Measurements from ENCODE around the gene HDAC9.

HDAC9 gene

GRCh38 chr7:18495412-18496340, at the start of gene HDAC9:
HDAC9 (plus strand) TSS chr7:18495749; CDS start chr7:18496303, 554 bp downstream.
- peak; percentile 86 to 98 for DNase-seq

- DNase-seq, result no peak
These were observed 49.5 kb upstream of the HDAC9 start for GRCh38 chr7:18445916-18446520.

DNA sequence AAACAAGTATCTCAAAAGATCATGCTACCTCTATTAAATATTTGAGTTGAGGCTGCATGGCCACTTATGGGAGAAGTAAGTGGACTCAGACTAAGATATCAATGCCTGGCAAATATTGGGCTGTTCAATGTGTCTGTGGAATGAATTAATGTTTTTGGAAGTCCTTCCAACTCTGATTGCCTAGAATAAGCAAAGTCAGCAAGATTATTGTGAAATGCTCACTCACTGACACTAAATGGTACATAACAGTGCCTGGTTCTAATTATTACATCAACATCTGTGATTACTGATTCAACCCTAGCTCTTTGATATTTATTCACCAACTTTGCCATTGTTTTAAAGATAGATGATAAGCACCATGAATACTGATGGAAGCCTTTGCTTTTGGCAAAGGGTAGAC, 45.5 kb upstream of the HDAC9 start:
- no peak for DNase-seq

GRCh38 chr7:18455606-18456005, 39.9 kb upstream of the HDAC9 start:
- DNase-seq, result no peak

DNA sequence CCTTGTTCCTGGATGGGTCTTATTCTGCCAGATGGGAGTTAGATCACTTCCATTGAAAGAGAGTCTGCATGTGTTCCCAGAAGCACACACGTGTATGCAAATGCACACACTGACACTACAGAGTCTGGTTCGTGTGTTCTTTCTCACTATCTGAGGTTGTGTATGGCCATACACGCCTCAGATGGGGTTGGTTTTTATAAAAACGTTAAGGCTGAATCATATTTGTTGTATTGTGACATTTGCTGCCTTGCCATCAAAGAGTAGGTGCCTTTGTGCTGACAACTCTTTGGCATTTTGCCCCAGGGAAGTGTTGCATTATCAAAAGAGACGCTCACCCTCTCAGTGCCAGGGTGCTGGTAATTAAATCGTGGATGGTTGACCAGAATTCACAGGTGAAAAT, 37.7 kb upstream of the HDAC9 start:
- DNase-seq, result no peak

- peak; percentile 5 to 18 for DNase-seq
These were observed 36.7 kb upstream of the HDAC9 start for GRCh38 chr7:18458830-18459229.

GRCh38 chr7:18459484-18460245, 35.9 kb upstream of the HDAC9 start:
- no peak for DNase-seq

- DNase-seq, result no peak
These were observed 33.6 kb upstream of the HDAC9 start for GRCh38 chr7:18461785-18462467.

DNA sequence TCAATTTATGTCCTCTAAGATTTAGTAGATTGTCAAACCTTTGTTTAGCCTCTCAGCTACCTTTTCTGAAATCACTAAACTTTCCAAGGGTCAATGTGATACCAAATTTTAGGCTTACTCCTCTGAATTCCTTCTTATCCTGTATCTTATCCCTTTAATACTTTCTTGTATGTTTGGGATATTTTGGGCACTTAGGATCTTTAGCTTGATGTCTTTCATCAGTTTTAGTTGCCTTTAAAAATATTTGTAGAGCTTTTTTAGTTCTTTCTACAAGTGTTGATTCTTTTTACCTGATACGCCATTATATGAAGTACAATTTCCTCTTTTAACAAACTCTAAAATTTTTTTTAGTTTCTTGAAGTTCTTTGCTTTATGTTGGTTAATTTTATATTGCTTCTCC, 30.7 kb upstream of the HDAC9 start:
- no peak for DNase-seq

GRCh38 chr7:18467011-18467410, 28.5 kb upstream of the HDAC9 start:
- no peak for DNase-seq

GRCh38 chr7:18468795-18469194, 26.8 kb upstream of the HDAC9 start:
- no peak for DNase-seq

DNA sequence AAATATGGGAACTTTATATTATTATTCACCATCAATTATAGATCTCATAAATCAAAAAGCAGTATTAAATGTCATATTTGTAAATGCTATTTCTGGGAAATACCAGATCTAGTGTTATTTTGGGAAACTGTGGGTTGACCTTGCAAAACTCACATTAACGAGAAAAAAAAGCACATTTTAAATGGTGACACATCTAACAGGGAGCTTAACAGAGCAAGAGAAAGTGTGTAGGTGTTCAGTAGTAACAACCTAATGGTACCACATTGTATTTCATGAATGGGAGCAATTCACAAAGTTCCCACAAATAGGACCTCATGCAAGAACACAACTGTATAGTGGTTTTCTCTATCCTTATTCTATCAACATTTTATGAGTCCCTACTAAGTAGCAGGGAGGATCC, 26.2 kb upstream of the HDAC9 start:
- DNase-seq, result no peak

- no peak for DNase-seq
These were observed 23.9 kb upstream of the HDAC9 start for GRCh38 chr7:18471476-18472160.

DNA sequence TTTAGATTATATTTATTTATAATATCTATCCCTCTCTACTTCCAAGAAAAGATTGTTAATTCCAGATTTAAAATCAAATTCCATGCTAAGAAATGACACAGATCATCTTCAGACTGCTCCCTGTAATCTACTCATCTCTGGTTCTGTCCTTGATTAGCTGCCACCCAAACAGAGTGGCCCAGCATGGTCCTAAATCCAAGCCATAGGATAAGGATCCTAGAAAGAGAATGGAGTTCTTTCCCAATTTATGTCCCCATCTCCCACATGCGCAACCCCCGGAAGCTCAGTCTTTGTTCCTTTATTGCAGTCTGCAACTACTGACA, 23.4 kb upstream of the HDAC9 start:
- no peak for DNase-seq

DNA sequence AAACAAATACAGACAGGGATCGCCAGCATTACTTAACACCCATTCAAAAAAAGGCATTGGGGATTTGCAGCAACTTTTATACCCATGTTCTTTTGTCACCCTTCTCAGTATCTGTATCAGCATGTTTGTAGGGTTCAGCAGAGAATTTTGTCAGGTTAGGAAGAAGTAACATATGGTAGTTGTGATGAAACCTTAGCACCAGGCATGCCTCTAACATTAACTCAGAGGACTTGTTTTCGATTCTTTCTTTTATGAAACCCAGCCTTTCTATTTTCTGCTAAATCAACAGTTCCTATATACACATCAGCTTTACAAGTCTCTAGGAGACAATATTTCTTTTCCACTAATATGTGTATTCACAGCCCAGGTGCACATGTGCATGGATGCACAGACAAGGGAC, 22.4 kb upstream of the HDAC9 start:
- DNase-seq, result no peak

DNA sequence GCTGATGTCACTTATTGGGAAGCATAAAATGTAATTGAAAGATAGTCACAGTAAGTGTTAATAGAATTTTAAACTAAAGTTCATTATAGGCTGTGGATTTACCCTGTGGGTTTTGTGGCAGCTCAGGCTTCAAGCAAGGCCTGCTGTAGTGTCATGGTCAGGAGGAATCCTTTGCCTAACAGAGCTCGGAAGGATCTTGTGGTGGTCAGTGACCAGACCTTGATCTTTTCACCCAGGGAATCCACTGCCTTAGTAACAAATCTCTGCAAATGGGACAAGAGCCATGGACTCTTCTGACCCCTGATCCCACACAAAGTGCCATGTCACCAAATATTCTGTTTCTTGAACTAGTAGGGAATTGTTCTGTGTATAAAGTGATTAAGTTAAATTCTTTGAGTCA, 20.6 kb upstream of the HDAC9 start:
- no peak for DNase-seq

GRCh38 chr7:18475488-18475887, 20.1 kb upstream of the HDAC9 start:
- no peak for DNase-seq

- no peak for DNase-seq
These were observed 13.8 kb upstream of the HDAC9 start for GRCh38 chr7:18481776-18482175.

GRCh38 chr7:18488049-18488448, 7.5 kb upstream of the HDAC9 start:
- DNase-seq, result no peak

DNA sequence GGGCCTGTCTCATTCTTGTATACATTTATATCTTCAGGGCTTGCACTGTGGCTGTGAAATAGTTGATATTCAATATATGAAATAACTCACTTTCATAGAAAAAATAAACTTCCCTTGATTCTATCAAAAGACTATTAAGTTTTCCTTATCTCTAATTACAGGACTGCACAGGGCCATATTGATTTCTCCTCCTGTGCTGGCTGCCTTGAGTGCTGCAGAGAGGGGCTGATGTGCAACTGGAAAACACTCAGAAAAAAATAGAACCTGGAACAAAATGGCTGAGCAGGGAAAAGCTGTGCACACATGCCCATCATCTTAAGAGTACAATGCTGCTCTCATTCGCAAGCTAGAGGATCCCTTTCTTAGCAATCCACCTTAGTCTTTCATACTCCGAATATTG, 5.9 kb upstream of the HDAC9 start:
- DNase-seq, result no peak

- DNase-seq, result no peak
These were observed 3.7 kb upstream of the HDAC9 start for GRCh38 chr7:18491871-18492270.

- no peak for DNase-seq
These were observed 1.1 kb upstream of the HDAC9 start for GRCh38 chr7:18494406-18494805.

Data from cerebellar nuclear complex (tissue), 1 donor.